Measurements from ENCODE around the gene SLC35E4.

DNA sequence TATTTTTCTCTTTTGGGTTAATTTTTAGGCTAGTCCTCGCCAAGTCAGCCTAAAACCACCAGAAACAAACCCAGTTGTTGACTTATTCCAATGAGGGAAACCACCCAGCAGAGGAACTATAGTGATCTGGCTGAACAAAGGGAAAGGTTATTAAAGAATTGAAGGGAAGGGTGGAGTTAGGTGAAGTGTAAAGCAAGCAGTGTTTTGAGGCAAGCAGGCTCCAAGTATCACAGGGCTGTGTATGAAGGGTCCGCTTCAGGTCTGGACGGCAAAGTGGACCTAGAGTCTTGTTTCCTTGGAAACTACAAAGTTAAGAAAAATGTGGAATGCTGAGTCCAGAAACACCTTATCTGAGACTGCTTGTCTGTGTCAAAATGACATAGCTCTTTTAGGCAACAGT, 31.8 kb upstream of the SLC35E4 start:
- TF ChIP-seq RFX5 (IDR thresholded peaks at IDR 0.05; ENCODE audit: low read depth, low read length) (no peak), PATZ1 (CRISPR knock-in tag; IDR thresholded peaks at IDR 0.05; ENCODE audit: borderline replicate concordance) (no peak), U2AF1 (optimal IDR thresholded peaks at IDR 0.05; ENCODE audit: low read depth, low read length) (no peak), TSC22D4 (tag; IDR thresholded peaks at IDR 0.05) (no peak), KAT2B (IDR thresholded peaks at IDR 0.05; ENCODE audit: low read depth, low read length) (no peak), MTF1 (CRISPR knock-in tag; IDR thresholded peaks at IDR 0.05; ENCODE audit: borderline replicate concordance) (no peak), RAD21 (CRISPR knock-in tag; conservative IDR thresholded peaks at IDR 0.05 in 1 of 2, IDR thresholded peaks at IDR 0.05 in 1 of 2) (no peak), HNRNPL (IDR thresholded peaks at IDR 0.05; ENCODE audit: low read depth, low read length) (no peak), NFIC (IDR thresholded peaks at IDR 0.05) (no peak)
- TF ChIP-seq, protein P1, sequence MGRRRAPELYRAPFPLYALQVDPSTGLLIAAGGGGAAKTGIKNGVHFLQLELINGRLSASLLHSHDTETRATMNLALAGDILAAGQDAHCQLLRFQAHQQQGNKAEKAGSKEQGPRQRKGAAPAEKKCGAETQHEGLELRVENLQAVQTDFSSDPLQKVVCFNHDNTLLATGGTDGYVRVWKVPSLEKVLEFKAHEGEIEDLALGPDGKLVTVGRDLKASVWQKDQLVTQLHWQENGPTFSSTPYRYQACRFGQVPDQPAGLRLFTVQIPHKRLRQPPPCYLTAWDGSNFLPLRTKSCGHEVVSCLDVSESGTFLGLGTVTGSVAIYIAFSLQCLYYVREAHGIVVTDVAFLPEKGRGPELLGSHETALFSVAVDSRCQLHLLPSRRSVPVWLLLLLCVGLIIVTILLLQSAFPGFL (CRISPR knock-in tag; IDR thresholded peaks at IDR 0.05) = no peak
